ENCODE measurements around the gene LRCH3.

Gene LRCH3

DNA sequence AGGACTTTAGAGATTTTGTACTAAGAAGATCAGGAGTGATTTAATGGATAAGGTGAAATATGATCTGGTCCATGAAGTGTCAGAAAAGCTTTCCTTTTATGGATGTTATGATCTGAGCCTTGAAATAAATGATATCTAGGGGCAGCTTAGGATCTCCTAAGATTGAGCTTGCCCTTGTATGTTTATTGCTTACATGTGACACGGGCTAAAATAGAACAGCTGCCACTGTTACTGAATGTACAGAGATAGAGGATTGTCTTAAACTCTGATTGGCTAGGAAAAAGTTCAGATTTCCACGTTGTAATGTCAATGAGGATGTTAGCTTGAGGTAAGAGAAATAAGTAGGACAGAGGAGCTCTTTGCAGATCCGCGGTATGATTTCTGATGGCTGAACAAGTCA lies 32.5 kb upstream of the LRCH3 start:
- DNase-seq: no peak
- Histone ChIP-seq H2BK120ac (ENCODE audit: insufficient read depth, low read length, poor library complexity) (no peak overlapping the region), H3K9ac (ENCODE audit: low read length) (no peak overlapping the region), H3K9me3 (ENCODE audit: insufficient read depth, low read depth, low read length) (no peaks in the 10 kb centered on the region), H3K4ac (ENCODE audit: low read depth, low read length) (no peak overlapping the region), H3K79me2 (ENCODE audit: control insufficient read depth, insufficient read depth, low read length, poor library complexity) (no peaks in the 10 kb centered on the region), H3K14ac (ENCODE audit: low read length) (no peak overlapping the region), H3K36me3 (ENCODE audit: control insufficient read depth in 1 of 2, insufficient read depth in 2 of 2, low read length in 2 of 2) (peaks cover 2 to 3% of the 10 kb centered on the region in 2 experiments), H3K4me3 (ENCODE audit: low read depth, low read length) (no peak overlapping the region), H3K27me3 (ENCODE audit: insufficient read depth, low read length) (no peaks in the 10 kb centered on the region), H3K4me1 (ENCODE audit: control insufficient read depth in 1 of 2, insufficient read depth in 2 of 2, low read length in 2 of 2) (no peaks in the 10 kb centered on the region), H2BK12ac (ENCODE audit: low read length) (no peak overlapping the region), H3K23ac (ENCODE audit: low read length) (no peak overlapping the region), H4K91ac (ENCODE audit: low read depth, low read length) (no peak overlapping the region), H4K8ac (ENCODE audit: low read depth, low read length) (no peak overlapping the region), H3K4me2 (ENCODE audit: low read length) (no peak overlapping the region), H4K12ac (ENCODE audit: low read depth, low read length) (no peak overlapping the region), H2AK5ac (ENCODE audit: low read length) (no peak overlapping the region), H3K27ac (ENCODE audit: low read depth, low read length) (no peak overlapping the region), H2BK5ac (ENCODE audit: low read depth, low read length, poor library complexity) (no peak overlapping the region), H2AFZ (ENCODE audit: insufficient read depth, low read length, poor library complexity) (no peak overlapping the region), H3K18ac (ENCODE audit: low read length) (no peak overlapping the region), H3K79me1 (ENCODE audit: low read length) (no peaks in the 10 kb centered on the region)
- no CpG with 5 or more reads among the region's 4 CpGs for WGBS (ENCODE audit: extremely low coverage, insufficient coverage, insufficient read length)

DNA sequence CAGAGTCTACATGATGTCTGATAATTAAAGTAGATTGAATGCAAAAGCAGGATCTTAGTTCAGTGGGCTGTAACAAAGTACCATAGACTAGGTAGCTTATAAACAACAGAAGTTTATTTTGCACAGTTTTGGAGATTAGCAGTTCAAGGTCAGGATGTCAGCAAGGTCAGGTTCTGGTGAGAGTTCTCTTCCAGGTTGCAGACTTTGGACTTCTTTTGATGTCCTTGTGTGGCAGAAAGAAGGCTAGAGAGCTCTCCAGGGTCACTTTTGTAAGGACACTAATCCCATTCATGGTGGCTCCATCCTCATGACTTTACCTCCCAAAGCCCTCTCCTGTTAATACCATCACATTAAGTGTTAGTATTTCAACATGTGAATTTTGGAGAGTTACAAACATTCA lies 29.3 kb upstream of the LRCH3 start:
- Histone ChIP-seq H2BK120ac (ENCODE audit: insufficient read depth, low read length, poor library complexity) (no peak overlapping the region), H3K4me3 (ENCODE audit: low read depth, low read length) (no peak overlapping the region), H3K9ac (ENCODE audit: low read length) (no peak overlapping the region), H3K36me3 (ENCODE audit: control insufficient read depth in 1 of 2, insufficient read depth in 2 of 2, low read length in 2 of 2) (peaks cover 5 to 9% of the 10 kb centered on the region in 2 experiments), H3K18ac (ENCODE audit: low read length) (no peak overlapping the region), H3K23ac (ENCODE audit: low read length) (no peak overlapping the region), H4K91ac (ENCODE audit: low read depth, low read length) (no peak overlapping the region), H4K8ac (ENCODE audit: low read depth, low read length) (no peak overlapping the region), H3K79me1 (ENCODE audit: low read length) (no peaks in the 10 kb centered on the region), H2BK5ac (ENCODE audit: low read depth, low read length, poor library complexity) (no peak overlapping the region), H3K79me2 (ENCODE audit: control insufficient read depth, insufficient read depth, low read length, poor library complexity) (no peaks in the 10 kb centered on the region), H2BK12ac (ENCODE audit: low read length) (no peak overlapping the region), H3K4me1 (ENCODE audit: control insufficient read depth in 1 of 2, insufficient read depth in 2 of 2, low read length in 2 of 2) (no peaks in the 10 kb centered on the region), H3K4me2 (ENCODE audit: low read length) (no peak overlapping the region), H3K27me3 (ENCODE audit: insufficient read depth, low read length) (no peaks in the 10 kb centered on the region), H2AK5ac (ENCODE audit: low read length) (no peak overlapping the region), H4K12ac (ENCODE audit: low read depth, low read length) (no peak overlapping the region), H3K9me3 (ENCODE audit: insufficient read depth, low read depth, low read length) (no peaks in the 10 kb centered on the region), H3K4ac (ENCODE audit: low read depth, low read length) (no peak overlapping the region), H3K14ac (ENCODE audit: low read length) (no peak overlapping the region), H2AFZ (ENCODE audit: insufficient read depth, low read length, poor library complexity) (no peak overlapping the region), H3K27ac (ENCODE audit: low read depth, low read length) (no peak overlapping the region)
- DNase-seq: no peak

DNA sequence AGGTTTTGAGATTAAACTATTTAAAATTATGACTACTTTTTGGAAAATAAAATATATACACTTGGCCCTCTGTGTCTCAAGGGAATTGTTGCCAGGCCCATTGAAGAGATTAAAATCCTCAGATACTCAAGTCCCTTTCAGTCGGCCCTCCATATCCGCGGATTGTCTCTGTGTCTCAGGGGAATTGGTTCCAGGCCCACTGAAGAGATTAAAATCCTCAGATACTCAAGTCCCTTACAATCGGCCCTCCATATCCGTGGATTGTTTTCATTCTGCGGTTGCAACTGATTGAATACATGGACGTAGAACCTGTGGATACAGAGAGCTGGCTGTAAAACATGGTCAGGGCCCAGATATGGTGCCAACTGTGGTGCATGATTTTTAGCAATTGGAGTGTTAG lies 15.7 kb upstream of the LRCH3 start:
- no peaks in the 10 kb centered on the region for H3K79me2 ChIP-seq (ENCODE audit: control insufficient read depth, insufficient read depth, low read length, poor library complexity)
- DNase-seq: no peak
- no peak overlapping the region for H3K14ac ChIP-seq (ENCODE audit: low read length)
- H4K8ac ChIP-seq (ENCODE audit: low read depth, low read length): no peak overlapping the region
- H3K4me1 ChIP-seq (ENCODE audit: control insufficient read depth in 1 of 2, insufficient read depth in 2 of 2, low read length in 2 of 2): no peaks in the 10 kb centered on the region
- H4K12ac ChIP-seq (ENCODE audit: low read depth, low read length): no peak overlapping the region
- no peak overlapping the region for H2BK120ac ChIP-seq (ENCODE audit: insufficient read depth, low read length, poor library complexity)
- no peak overlapping the region for H2AFZ ChIP-seq (ENCODE audit: insufficient read depth, low read length, poor library complexity)
- no peak overlapping the region for H4K91ac ChIP-seq (ENCODE audit: low read depth, low read length)
- no peak overlapping the region for H3K9ac ChIP-seq (ENCODE audit: low read length)
- H2BK5ac ChIP-seq (ENCODE audit: low read depth, low read length, poor library complexity): no peak overlapping the region
- no peak overlapping the region for H3K4ac ChIP-seq (ENCODE audit: low read depth, low read length)
- no peak overlapping the region for H2AK5ac ChIP-seq (ENCODE audit: low read length)
- H3K23ac ChIP-seq (ENCODE audit: low read length): no peak overlapping the region
- WGBS (ENCODE audit: extremely low coverage, insufficient coverage, insufficient read length): no CpG with 5 or more reads among the region's 7 CpGs
- no peak overlapping the region for H3K4me2 ChIP-seq (ENCODE audit: low read length)
- no peak overlapping the region for H2BK12ac ChIP-seq (ENCODE audit: low read length)
- no peak overlapping the region for H3K4me3 ChIP-seq (ENCODE audit: low read depth, low read length)
- no peaks in the 10 kb centered on the region for H3K27me3 ChIP-seq (ENCODE audit: insufficient read depth, low read length)
- no peaks in the 10 kb centered on the region for H3K79me1 ChIP-seq (ENCODE audit: low read length)
- H3K18ac ChIP-seq (ENCODE audit: low read length): no peak overlapping the region
- H3K36me3 ChIP-seq (ENCODE audit: control insufficient read depth in 1 of 2, insufficient read depth in 2 of 2, low read length in 2 of 2): peaks cover 35 to 40% of the 10 kb centered on the region in 2 experiments
- peaks cover 6% of the 10 kb centered on the region for H3K9me3 ChIP-seq (ENCODE audit: insufficient read depth, low read depth, low read length)
- no peak overlapping the region for H3K27ac ChIP-seq (ENCODE audit: low read depth, low read length)

DNA sequence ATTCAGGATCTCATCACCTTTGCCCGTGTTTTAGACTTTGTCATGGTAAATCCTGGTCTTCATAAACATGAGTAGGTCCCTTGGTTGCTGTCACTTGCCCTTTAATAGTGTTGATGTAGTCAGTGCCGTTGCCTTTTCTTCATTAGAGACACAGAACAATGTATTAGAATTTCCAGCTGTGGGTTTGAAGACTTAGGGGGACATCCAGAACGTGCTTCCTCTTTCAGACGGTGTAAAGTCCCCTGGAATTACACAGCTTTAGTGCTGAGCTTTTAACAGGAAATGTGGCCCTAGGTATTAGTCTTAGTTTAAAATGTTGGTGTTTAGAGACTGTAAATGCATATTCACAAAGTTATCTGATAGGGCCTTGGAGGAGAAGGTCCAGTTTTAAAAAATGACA lies 8.8 kb upstream of the LRCH3 start:
- no peak overlapping the region for H3K4ac ChIP-seq (ENCODE audit: low read depth, low read length)
- H3K79me2 ChIP-seq (ENCODE audit: control insufficient read depth, insufficient read depth, low read length, poor library complexity): no peaks in the 10 kb centered on the region
- no peak overlapping the region for H2BK12ac ChIP-seq (ENCODE audit: low read length)
- no peak overlapping the region for H3K18ac ChIP-seq (ENCODE audit: low read length)
- DNase-seq: no peak
- no peak overlapping the region for H4K8ac ChIP-seq (ENCODE audit: low read depth, low read length)
- no peak overlapping the region for H4K91ac ChIP-seq (ENCODE audit: low read depth, low read length)
- H3K9me3 ChIP-seq (ENCODE audit: insufficient read depth, low read depth, low read length): peaks cover 6% of the 10 kb centered on the region
- H3K4me1 ChIP-seq (ENCODE audit: control insufficient read depth in 1 of 2, insufficient read depth in 2 of 2, low read length in 2 of 2): peaks cover 2 to 4% of the 10 kb centered on the region in 2 experiments
- H3K36me3 ChIP-seq (ENCODE audit: control insufficient read depth in 1 of 2, insufficient read depth in 2 of 2, low read length in 2 of 2): peaks cover 17 to 21% of the 10 kb centered on the region in 2 experiments
- H3K4me2 ChIP-seq (ENCODE audit: low read length): no peak overlapping the region
- H2AK5ac ChIP-seq (ENCODE audit: low read length): no peak overlapping the region
- WGBS (ENCODE audit: extremely low coverage, insufficient coverage, insufficient read length): no CpG with 5 or more reads among the region's 4 CpGs
- no peaks in the 10 kb centered on the region for H3K27me3 ChIP-seq (ENCODE audit: insufficient read depth, low read length)
- H2BK120ac ChIP-seq (ENCODE audit: insufficient read depth, low read length, poor library complexity): no peak overlapping the region
- no peak overlapping the region for H3K23ac ChIP-seq (ENCODE audit: low read length)
- H3K14ac ChIP-seq (ENCODE audit: low read length): no peak overlapping the region
- no peak overlapping the region for H2AFZ ChIP-seq (ENCODE audit: insufficient read depth, low read length, poor library complexity)
- H2BK5ac ChIP-seq (ENCODE audit: low read depth, low read length, poor library complexity): no peak overlapping the region
- H3K79me1 ChIP-seq (ENCODE audit: low read length): no peaks in the 10 kb centered on the region
- H3K9ac ChIP-seq (ENCODE audit: low read length): no peak overlapping the region
- no peak overlapping the region for H3K27ac ChIP-seq (ENCODE audit: low read depth, low read length)
- no peak overlapping the region for H4K12ac ChIP-seq (ENCODE audit: low read depth, low read length)
- H3K4me3 ChIP-seq (ENCODE audit: low read depth, low read length): no peak overlapping the region

Measured in trophoblast cell (in vitro differentiated cells and primary cell).